Measurements from ENCODE around the gene TREX2. TPM values are rescaled to one million over a fixed set of nuclear protein-coding genes. Genes with fewer than 3 reads are reported as not detected.
A peak's percentile ranks its signal among the peaks of the same experiment; 100 is the strongest.

The TREX2 gene
- total and polyA plus RNA-seq, 10 of the 15 experiments (the other 5 are each of a cell fraction or from before 2014, with no cell fraction given): 0.09 to 0.97 (median 0.60) TPM; not detected in 3

GRCh38 chrX:153469811-153470410 is 24.1 kb upstream of the TREX2 start (continued):
- TF ChIP-seq BCLAF1 (IDR thresholded peaks at IDR 0.05) (no peak), ZNF384 (IDR thresholded peaks at IDR 0.05; ENCODE audit: borderline replicate concordance, low read depth, low read length) (no peak), EGR1 (IDR thresholded peaks at IDR 0.05; ENCODE audit: borderline replicate concordance in 1 of 2, low read depth in 2 of 2, low read length in 2 of 2) (no peak), CTCF (IDR thresholded peaks at IDR 0.05 in 2 of 3, conservative IDR thresholded peaks at IDR 0.05 in 1 of 3; ENCODE audit: control insufficient read depth in 2 of 3, extremely low read depth in 1 of 3, insufficient read depth in 1 of 3, low read depth in 3 of 3, low read length in 3 of 3) (0 out of 6 replicates have a peak, but pooled peaks of 1 of the 3 experiments have one; percentile 0), CREM (IDR thresholded peaks at IDR 0.05; ENCODE audit: low read depth) (no peak), NFXL1 (IDR thresholded peaks at IDR 0.05; ENCODE audit: borderline replicate concordance) (no peak), ZBTB4 (CRISPR knock-in tag; IDR thresholded peaks at IDR 0.05) (no peak), ZNF24 (IDR thresholded peaks at IDR 0.05) (no peak), SIN3A (IDR thresholded peaks at IDR 0.05; ENCODE audit: low read depth, low read length) (peak; percentile 21; the same call in 1 of the 2 replicates), IKZF1 (conservative IDR thresholded peaks at IDR 0.05) (no peak), SPI1 (IDR thresholded peaks at IDR 0.05; ENCODE audit: borderline replicate concordance, insufficient read depth, low read depth, low read length) (no peak), BHLHE40 (IDR thresholded peaks at IDR 0.05; ENCODE audit: borderline replicate concordance in 1 of 2, low read depth in 2 of 2, low read length in 1 of 2) (peak in 1 of 2 experiments; percentile 43; a peak in 1 of 4 replicates), ATF3 (IDR thresholded peaks at IDR 0.05; ENCODE audit: borderline replicate concordance, extremely low read depth, low read depth, low read length) (no peak), POLR2A (IDR thresholded peaks at IDR 0.05; ENCODE audit: low read depth, low read length) (no peak), REST (IDR thresholded peaks at IDR 0.05; ENCODE audit: low read depth, low read length) (peak; percentile 80), HCFC1 (IDR thresholded peaks at IDR 0.05; ENCODE audit: low read length) (no peak), SRF (IDR thresholded peaks at IDR 0.05; ENCODE audit: low read depth in 2 of 2, low read length in 2 of 2) (no peak)
